22Rv1 (cell line): ENCODE data around the gene NRF1.

Experiments used
- ZFX ChIP-seq: fragments of 450-650 bp; IDR thresholded peaks from 2 replicates; pipeline ENCODE4 v1.6.1; 2017; ENCODE audit warnings: antibody characterized with exemption, borderline replicate concordance
- TF ChIP-seq, protein P1 (sequence below): fragments of 450-650 bp; IDR thresholded peaks from 2 replicates; pipeline ENCODE4 v1.5.1; 2017; ENCODE audit warnings: mild to moderate bottlenecking

DNA sequence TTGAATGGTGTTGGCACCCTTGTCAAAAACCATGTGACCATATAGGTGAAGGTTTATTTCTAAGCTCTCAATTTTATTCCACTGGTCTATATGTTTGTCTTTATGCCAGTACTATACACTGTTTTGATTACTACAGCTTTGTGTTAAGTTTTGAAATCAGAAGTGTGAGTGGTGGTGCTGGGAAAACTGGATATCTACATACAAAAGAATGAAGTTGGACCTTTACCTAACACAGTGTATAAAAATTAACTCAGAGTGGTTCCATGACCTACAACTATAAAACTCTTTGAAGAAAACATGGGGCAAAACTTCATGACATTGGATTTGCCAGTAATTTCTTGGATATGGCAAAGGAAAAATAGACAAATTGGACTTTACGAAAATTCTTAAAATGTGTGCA lies 112.2 kb downstream of the NRF1 start:
- TF ChIP-seq, protein P1, sequence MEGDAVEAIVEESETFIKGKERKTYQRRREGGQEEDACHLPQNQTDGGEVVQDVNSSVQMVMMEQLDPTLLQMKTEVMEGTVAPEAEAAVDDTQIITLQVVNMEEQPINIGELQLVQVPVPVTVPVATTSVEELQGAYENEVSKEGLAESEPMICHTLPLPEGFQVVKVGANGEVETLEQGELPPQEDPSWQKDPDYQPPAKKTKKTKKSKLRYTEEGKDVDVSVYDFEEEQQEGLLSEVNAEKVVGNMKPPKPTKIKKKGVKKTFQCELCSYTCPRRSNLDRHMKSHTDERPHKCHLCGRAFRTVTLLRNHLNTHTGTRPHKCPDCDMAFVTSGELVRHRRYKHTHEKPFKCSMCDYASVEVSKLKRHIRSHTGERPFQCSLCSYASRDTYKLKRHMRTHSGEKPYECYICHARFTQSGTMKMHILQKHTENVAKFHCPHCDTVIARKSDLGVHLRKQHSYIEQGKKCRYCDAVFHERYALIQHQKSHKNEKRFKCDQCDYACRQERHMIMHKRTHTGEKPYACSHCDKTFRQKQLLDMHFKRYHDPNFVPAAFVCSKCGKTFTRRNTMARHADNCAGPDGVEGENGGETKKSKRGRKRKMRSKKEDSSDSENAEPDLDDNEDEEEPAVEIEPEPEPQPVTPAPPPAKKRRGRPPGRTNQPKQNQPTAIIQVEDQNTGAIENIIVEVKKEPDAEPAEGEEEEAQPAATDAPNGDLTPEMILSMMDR, result no peak
- no peak for TF ChIP-seq ZFX
